B cell (primary cell): ENCODE measurements around the gene PROCR.

Source experiments
- CTCF ChIP-seq: fragments of 200-600 bp; IDR thresholded peaks from one replicate; pipeline ENCODE4 v1.8.0; 2022; ENCODE audit warnings: antibody characterized with exemption, mild to moderate bottlenecking
- EZH2 ChIP-seq: IDR thresholded peaks from 2 replicates; pipeline ENCODE4 v1.6.1; 2012; ENCODE audit warnings: borderline replicate concordance, low read depth, mild to moderate bottlenecking, moderate library complexity, low read length; ENCODE audit not compliant: insufficient read depth, poor library complexity, severe bottlenecking

- TF ChIP-seq CTCF = no peak
- no peak for TF ChIP-seq EZH2
Measured at GRCh38 chr20:35129647-35130069, 42.2 kb upstream of the PROCR start.
